Urinary bladder (tissue), 4 donors: Measurements from ENCODE around the gene PPEF2. TPM values are rescaled to one million over a fixed set of nuclear protein-coding genes. Genes with fewer than 3 reads are reported as not detected.
A peak's percentile ranks its signal among the peaks of the same experiment; 100 is the strongest.
"Not testable (repeated sequence)": the region's sequence is repeated elsewhere in the genome, so short reads cannot be mapped to it uniquely, and the experiment has no call there.

ENCODE experiments used
- DNase-seq: peaks from one replicate; pipeline ENCODE4 v3.0.0-alpha.2; 2015; ENCODE audit errors: extremely low spot score
- H3K27ac ChIP-seq: one replicate; pipeline ENCODE4 v1.5.1; 2013; ENCODE audit warnings: low read depth, mild to moderate bottlenecking, moderate library complexity
- H3K36me3 ChIP-seq: one replicate; pipeline ENCODE4 v1.6.1; 2013; ENCODE audit warnings: mild to moderate bottlenecking, moderate library complexity; ENCODE audit not compliant: insufficient read depth
- H3K4me1 ChIP-seq: one replicate; pipeline ENCODE4 v1.6.1; 2013; ENCODE audit warnings: mild to moderate bottlenecking, moderate library complexity; ENCODE audit not compliant: insufficient read depth
- H3K4me3 ChIP-seq: one replicate; pipeline ENCODE4 v1.5.1; 2013; ENCODE audit warnings: low read depth, low read length
- WGBS: extraction: QIAGEN DNeasy Blood & Tissue Kit; methylation state at CpG from one replicate; pipeline ENCODE4 v1.1.7; 2013; 5-methylcytosine and 5-hydroxymethylcytosine counted together
- polyA plus RNA-seq: library from polyadenylated mRNA; stranded (reverse); fragments of 200-250 nt; gene quantifications from one replicate; pipeline ENCODE4 v1.2.3, GENCODE V29; 2013
- total RNA-seq: library from RNA; depleted of rRNA; stranded (reverse); fragments of >200 nt; gene quantifications from one replicate; pipeline ENCODE4 v1.2.3, GENCODE V29; 2014
- donor health status: healthy with polysubstance abuse.
- donor health status: healthy.

PPEF2 gene, protein sequence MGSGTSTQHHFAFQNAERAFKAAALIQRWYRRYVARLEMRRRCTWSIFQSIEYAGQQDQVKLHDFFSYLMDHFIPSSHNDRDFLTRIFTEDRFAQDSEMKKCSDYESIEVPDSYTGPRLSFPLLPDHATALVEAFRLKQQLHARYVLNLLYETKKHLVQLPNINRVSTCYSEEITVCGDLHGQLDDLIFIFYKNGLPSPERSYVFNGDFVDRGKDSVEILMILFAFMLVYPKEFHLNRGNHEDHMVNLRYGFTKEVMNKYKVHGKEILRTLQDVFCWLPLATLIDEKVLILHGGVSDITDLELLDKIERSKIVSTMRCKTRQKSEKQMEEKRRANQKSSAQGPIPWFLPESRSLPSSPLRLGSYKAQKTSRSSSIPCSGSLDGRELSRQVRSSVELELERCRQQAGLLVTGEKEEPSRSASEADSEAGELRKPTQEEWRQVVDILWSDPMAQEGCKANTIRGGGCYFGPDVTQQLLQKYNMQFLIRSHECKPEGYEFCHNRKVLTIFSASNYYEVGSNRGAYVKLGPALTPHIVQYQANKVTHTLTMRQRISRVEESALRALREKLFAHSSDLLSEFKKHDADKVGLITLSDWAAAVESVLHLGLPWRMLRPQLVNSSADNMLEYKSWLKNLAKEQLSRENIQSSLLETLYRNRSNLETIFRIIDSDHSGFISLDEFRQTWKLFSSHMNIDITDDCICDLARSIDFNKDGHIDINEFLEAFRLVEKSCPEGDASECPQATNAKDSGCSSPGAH
- not detected for total RNA-seq
- polyA plus RNA-seq: not detected

DNA sequence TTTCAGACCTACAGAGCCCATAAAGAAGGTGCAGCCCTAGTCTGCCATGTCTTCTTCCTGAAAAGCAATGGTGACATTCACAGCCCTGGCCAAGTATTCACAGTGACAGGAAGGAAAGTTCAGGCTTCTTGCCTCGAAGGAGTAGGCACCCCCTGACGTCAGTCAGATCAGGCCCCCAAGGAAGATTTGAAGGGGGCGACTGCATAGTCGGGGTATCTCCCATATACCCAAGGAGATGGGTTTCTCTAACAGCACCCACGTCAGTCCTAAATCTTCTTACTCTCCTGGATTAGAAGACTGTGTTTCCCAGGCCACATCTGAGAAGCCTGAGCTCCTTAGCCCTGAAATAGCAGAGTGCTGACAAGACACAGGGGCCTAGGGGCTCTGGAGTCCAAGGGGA, at the start of gene PPEF2:
PPEF2 (minus strand) TSS at position 101 of the 400 bp plus-strand sequence. CDS start 6,127 bp downstream, outside the sequence.
- WGBS: 78% methylated on average over 5 of the region's 5 CpGs

DNA sequence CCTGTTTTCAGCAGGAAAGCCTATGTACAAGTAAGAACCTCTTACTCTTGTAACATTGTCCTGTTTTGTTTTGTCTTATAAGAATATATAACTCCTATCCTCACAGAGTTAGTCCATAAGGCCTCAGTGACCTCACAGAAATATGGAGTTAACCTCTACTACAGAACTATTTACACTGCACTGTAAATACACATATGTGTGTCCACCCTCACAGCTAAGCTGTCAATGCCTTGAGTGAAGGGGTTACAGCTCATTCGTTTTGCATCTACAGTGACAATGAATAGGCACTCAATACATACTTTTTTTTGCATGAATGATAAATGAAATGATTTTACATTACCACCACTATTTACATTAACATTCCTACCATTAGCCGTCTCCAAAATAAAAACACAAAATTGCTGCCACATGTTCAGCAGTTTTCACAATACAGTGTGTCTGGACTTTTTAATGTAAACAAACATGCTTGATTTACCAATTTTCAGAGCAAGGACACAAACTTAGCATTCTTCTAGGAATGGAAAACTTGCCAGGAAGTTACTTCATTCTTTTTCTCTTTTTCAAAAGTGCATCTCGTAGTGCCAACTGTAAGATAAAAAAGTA, 48.1 kb upstream of the PPEF2 start:
- Histone ChIP-seq H3K36me3 (peaks cover 4% of the 10 kb centered on the region), H3K27ac (no peak overlapping the region), H3K4me3 (no peak overlapping the region), H3K4me1 (no peaks in the 10 kb centered on the region)
- DNase-seq: no peak
- 73% methylated on average over 3 of the region's 3 CpGs for WGBS

More for the DNA sequence above, at the start of gene PPEF2:
- Histone ChIP-seq H3K27ac (no peak within 1 kb of the TSS), H3K4me3 (no peak within 1 kb of the TSS), H3K36me3 (no peaks in the 10 kb centered on the region), H3K4me1 (no peaks in the 10 kb centered on the region)
- no peak for DNase-seq

DNA sequence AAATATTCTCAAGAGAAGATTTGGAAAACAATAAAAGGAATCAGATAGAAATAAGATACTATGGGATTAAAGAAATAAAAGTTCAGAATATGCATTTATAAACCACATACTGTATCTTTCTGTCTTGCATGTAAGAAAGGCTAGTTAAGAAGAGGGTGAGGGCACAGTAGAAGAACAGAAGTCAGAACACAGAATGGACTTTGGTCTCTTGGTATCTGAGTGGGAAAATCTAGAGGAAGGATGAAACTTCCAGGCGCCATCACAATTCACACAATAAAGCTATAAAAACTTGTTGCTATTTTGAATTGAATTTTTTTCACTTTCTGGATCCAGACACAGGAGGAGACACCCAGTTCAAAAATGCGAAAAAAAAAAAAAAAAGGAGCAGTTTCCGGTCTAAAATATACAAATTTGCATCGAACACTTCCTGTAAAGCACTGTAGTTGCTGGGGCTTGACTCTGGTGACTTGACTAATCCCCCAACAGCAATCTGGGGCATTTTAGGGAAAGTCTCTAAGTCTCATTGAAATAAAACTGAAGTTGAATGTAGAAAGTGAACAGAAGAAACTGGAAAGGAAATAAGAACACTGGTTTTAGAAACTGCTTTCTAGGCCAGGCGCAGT, 46.7 kb upstream of the PPEF2 start:
- H3K36me3 ChIP-seq: peaks cover 1% of the 10 kb centered on the region
- no peak overlapping the region for H3K27ac ChIP-seq
- no peak overlapping the region for H3K4me3 ChIP-seq
- 88% methylated on average over 5 of the region's 5 CpGs for WGBS
- DNase-seq: no peak
- H3K4me1 ChIP-seq: no peaks in the 10 kb centered on the region

DNA sequence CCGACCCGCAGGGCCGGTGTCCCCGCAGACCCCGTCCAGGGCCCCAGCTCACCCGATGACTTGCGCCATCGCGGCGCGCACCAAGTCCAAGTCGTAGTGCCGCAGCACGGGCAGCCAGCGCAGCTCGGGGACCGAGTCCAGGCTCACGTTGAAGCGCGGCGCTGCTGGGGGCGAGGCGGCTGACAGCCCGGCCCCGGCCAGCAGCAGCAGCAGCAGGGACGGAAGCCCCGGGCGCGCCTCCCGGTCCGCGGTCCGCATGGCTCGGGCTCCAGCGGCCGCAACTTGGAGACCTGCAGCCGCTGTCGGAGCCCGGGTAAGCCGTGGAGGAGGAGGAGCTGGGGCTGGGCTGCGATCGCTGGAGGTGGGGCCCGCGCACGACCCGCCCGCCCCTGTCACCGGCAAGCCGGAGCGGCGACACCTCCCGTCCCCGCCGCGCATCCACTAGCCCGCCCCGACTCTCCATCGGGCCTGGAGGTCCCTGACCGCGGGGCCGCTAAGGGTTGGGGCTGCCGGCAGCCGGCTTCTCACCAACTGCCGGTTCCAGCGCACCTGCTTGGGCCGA, 38.5 kb upstream of the PPEF2 start, which contains the start of gene NAAA:
NAAA (minus strand) TSS at position 322 of the 562 bp plus-strand sequence; CDS start at position 258, 64 bp downstream.
- DNase-seq: peak; percentile 3
- Histone ChIP-seq H3K27ac (peak within 1 kb of the TSS; percentile 63), H3K4me3 (peak within 1 kb of the TSS; percentile 85), H3K4me1 (no peaks in the 10 kb centered on the region), H3K36me3 (no peaks in the 10 kb centered on the region)
- WGBS: under 1% methylated on average over 66 of the region's 66 CpGs

DNA sequence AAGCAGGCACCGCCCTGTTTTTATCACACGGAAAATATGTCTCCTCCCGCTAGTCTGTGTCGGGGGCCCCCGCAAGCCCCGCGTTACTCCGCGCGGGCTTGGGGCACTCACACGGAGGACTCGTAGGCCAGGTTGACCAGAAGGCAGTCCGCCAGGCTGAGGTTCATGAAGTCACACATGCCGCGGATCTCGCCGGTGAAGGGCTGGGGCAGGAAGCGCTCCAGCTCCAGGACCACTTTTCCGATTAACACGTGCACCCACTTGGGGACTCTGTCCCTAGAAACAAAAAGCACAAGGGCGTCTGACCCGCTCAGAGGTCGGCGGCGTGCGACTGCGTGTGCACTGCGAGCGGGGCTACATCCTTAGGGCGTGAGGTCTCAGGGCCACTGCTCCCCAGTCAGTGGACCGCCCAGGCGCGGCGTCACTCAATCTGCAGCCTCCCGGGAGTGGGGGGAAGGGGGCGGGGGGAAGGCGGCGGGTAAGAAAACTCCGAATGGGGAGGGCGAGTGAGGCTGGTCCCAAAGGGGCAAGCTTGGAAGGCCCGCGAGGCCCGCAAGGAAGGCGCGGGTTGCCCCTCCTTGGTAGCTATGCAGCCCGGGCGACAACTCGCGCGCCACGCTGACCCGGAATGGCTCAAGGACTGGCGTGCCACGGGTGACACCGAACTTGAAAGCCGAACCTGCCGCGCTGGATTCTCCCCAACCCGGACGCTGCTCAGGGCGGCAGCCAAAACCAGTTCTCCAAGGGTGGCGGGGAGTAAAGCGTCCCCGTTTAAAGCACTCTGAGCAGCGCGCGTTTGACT, 37.8 kb upstream of the PPEF2 start:
- Histone ChIP-seq H3K36me3 (no peaks in the 10 kb centered on the region), H3K4me1 (no peaks in the 10 kb centered on the region), H3K4me3 (peak overlapping the region; percentile 85), H3K27ac (peak overlapping the region; percentile 63)
- DNase-seq: peak; percentile 15
- WGBS: under 1% methylated on average over 67 of the region's 67 CpGs

DNA sequence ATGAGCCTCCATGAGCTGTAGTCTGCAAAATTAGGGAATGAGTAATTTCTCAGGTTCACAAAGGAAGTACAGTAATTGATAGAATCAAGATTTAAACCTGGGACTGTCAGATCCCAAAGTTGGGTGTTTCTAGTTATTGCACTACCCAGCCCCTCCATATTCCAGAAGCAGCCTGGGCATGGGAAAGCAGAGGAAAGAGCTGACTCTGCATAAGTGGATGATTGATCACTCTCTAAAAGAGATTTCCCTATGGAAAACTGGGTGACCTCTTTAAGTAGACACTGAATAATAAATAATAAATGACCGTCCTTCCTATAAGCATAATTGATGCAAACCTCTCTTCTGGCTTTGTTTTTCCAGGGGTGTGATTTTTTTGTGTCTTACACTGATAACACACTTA, 33.4 kb upstream of the PPEF2 start:
- 99% methylated on average over 1 of the region's 1 CpG for WGBS
- no peak overlapping the region for H3K4me3 ChIP-seq
- DNase-seq: no peak
- H3K27ac ChIP-seq: no peak overlapping the region
- H3K36me3 ChIP-seq: no peaks in the 10 kb centered on the region
- no peaks in the 10 kb centered on the region for H3K4me1 ChIP-seq

DNA sequence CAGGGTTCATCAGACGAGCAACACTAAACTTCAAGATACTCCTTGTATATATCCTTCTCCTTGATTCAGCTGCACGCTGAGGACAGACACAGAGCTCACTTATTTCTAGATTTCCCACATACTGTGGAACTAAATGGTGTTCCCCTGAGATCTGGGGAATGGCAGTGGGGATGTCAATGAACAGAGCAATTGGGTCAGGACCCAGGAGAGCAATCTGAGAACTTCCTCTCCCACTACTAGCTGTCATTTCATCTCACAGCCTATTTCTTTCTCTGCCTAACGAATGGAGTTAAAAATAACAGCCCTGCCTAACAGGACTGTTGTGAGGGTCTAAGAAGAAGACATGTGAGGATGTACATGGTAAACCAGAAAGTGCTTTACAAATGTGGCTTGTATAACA, 27.9 kb upstream of the PPEF2 start:
- H3K4me3 ChIP-seq: no peak overlapping the region
- WGBS: 90% methylated on average over 3 of the region's 3 CpGs
- no peak overlapping the region for H3K27ac ChIP-seq
- no peaks in the 10 kb centered on the region for H3K36me3 ChIP-seq
- no peak for DNase-seq
- H3K4me1 ChIP-seq: no peaks in the 10 kb centered on the region

DNA sequence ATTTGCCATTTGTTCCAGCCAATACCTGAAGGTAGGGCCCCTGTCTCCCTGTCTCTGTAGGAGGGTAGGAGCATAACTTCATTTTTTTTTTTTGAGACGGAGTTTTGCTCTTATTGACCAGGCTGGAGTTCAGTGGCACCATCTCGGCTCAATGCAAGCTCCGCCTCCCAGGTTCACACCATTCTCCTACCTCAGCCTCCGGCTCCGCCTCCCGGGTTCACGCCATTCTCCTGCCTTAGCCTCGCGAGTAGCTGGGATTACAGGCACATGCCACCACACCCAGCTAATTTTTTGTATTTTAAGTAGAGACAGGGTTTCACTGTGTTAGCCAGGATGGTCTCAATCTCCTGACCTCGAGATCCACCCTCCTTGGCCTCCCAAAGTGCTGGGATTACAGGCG, 22.7 kb upstream of the PPEF2 start:
- not testable (repeated sequence) for H3K36me3 ChIP-seq, DNase-seq, H3K4me1 ChIP-seq, H3K27ac ChIP-seq, H3K4me3 ChIP-seq
- WGBS: 93% methylated on average over 11 of the region's 11 CpGs

DNA sequence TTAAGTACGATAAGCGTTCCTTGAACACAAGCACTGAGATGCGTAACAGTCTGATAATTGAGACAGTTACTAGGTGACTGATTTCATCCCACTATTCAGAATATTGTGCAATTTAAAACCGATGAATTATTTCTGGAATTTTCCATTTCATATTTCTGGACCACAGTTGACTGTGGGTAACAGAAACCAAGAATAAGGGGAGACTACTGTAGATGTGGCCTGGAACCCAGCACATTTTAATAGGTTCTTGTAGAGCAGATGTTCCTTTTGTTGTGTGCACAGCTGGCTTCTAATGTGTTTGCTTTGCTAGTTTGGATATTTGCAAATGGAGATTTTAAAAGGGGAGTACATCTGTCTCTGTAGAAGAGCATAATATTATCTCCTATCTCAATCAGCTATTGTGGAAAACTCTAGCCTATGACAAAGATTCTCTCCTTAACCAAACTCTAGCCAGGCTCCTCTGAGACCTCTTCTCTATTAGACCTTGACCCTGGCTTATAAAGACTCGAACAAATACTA, 22.1 kb upstream of the PPEF2 start:
- Histone ChIP-seq H3K4me1 (no peaks in the 10 kb centered on the region), H3K4me3 (no peak overlapping the region), H3K27ac (no peak overlapping the region), H3K36me3 (no peaks in the 10 kb centered on the region)
- WGBS: 90% methylated on average over 5 of the region's 5 CpGs
- DNase-seq: no peak

DNA sequence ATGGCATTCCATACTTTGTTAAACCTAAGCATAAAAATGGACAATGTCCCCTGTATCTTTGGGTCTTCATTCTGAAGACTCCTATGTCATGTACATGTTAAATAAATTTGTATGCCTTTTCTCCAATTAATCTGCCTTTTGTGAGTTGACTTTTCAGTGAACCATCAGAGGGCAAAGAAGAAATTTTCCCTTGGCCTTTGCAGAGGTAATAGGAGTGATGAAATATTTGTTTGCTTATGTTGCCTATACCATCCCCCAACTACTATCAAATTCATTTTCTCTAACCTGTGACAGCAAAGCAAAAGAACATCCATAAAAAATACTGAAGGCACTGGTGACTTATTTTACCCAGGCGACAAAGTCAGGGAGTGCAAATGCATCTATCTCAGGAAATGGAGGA, 20.3 kb upstream of the PPEF2 start:
- WGBS: 100% methylated on average over 1 of the region's 1 CpG

DNA sequence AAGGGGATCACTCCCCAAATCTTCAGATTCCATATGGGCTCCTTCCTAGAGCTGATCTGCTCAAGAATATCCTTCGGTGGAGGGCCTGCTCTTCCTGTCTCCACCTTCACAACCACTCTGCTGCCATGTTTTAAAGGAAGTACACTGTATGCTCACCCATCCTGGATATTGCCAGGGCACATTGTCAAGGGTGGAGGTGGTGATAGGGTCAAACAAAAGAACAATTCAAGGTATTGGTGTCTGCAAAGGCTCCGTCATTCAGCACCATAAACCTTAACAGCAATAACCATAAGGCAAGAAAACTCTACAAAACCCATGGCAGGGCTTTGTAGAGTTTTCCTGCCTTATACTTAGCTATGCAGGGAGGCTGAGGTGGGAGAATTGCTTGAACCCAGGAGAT, 19.7 kb upstream of the PPEF2 start:
- H3K36me3 ChIP-seq: no peaks in the 10 kb centered on the region
- H3K4me1 ChIP-seq: no peaks in the 10 kb centered on the region
- no peak overlapping the region for H3K27ac ChIP-seq
- no peak overlapping the region for H3K4me3 ChIP-seq
- WGBS: 98% methylated on average over 2 of the region's 2 CpGs
- no peak for DNase-seq

More for the DNA sequence above, 20.3 kb upstream of the PPEF2 start:
- no peak overlapping the region for H3K4me3 ChIP-seq
- no peak overlapping the region for H3K27ac ChIP-seq
- DNase-seq: no peak
- no peaks in the 10 kb centered on the region for H3K4me1 ChIP-seq
- H3K36me3 ChIP-seq: no peaks in the 10 kb centered on the region

DNA sequence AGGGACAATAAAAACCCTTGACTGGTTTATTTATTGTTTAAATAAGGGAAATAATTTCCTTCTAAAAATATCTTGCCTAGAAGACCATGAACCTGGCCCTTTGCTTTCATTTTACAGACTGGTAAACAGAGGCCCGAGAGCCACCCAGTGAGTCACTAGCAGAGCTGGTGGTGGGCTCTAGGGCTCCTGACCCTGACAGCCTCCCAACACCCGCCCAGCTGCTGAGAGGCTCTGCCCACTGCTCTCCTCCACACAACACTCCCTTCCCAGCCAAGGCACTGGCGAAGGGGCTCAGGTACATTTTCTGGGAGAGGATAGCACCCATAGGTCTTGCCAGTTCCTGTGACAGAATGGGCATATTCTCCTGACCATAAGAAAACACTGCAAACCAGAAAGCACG, 18.1 kb upstream of the PPEF2 start:
- no peak overlapping the region for H3K4me3 ChIP-seq
- WGBS: 89% methylated on average over 4 of the region's 4 CpGs
- H3K27ac ChIP-seq: no peak overlapping the region
- no peaks in the 10 kb centered on the region for H3K36me3 ChIP-seq
- DNase-seq: no peak
- H3K4me1 ChIP-seq: no peaks in the 10 kb centered on the region
